Measurements from ENCODE around the gene MIDN.

Gene MIDN

DNA sequence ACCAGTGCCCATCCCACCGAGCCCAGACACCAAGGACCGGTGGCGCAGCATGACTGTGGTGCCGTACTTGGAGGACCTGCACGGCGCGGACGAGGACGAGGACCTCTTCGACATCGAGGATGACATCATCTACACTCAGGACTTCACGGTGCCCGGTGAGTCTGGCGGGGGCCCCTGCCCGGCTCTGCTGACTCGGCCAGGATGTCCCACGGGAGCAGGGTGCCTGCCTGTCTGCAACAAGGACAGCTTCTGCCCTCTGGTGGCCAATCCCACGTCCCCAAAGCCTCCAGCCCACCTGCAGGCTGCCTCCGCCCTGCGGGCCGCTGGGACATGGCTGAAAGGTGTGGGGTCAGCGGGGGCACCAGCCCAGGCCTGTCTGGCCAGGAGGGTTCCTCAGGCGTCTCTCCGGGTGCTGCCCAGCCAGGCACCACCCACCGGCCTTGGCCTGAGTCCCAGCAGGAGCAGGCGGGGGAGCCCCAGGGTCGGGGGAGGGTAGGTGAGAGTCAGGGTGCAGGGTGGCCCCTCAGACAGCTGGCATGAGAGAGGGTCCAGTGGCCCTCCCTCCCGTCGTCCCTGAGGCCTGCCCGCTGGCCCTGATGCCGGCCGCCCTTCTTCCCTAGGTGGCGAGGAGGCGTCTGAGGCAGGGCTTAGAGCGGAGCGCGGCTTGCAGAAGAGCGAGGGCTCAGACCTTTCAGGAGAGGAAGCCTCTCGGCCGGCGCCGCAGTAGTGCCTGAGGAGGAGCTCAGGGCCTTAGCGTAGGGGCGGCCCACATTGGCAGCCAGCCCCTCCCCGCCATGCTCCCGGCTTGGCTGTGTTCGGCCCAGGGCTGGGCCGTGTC is 25.1 kb upstream of the MIDN start:
- Histone ChIP-seq H2BK5ac (ENCODE audit: low read length) (no peak overlapping the region), H4K8ac (ENCODE audit: low read depth, low read length) (no peak overlapping the region), H2BK15ac (replicated peaks; ENCODE audit: low read depth) (no peak overlapping the region), H3K9ac (ENCODE audit: low read length) (no peak overlapping the region), H3K4me1 (ENCODE audit: control insufficient read depth, low read depth, low read length) (no peaks in the 10 kb centered on the region), H3K36me3 (ENCODE audit: control insufficient read depth, insufficient read depth, low read length) (no peaks in the 10 kb centered on the region), H2AK5ac (ENCODE audit: low read length) (no peak overlapping the region), H3K18ac (ENCODE audit: low read length) (no peak overlapping the region), H3K27ac (ENCODE audit: low read depth, low read length) (no peak overlapping the region), H3K4ac (ENCODE audit: low read depth, low read length) (no peak overlapping the region), H3K4me2 (ENCODE audit: low read length) (no peak overlapping the region), H3K79me1 (ENCODE audit: low read length) (peaks cover 5% of the 10 kb centered on the region), H2BK120ac (ENCODE audit: low read depth, low read length) (no peak overlapping the region), H3K4me3 (ENCODE audit: low read length) (no peak overlapping the region), H3K56ac (ENCODE audit: low read length) (no peak overlapping the region), H3K79me2 (ENCODE audit: control insufficient read depth, insufficient read depth, low read length) (peaks cover 6% of the 10 kb centered on the region), H3K27me3 (ENCODE audit: insufficient read depth, low read length, poor library complexity) (no peaks in the 10 kb centered on the region), H3K23ac (ENCODE audit: low read length) (no peak overlapping the region), H4K5ac (ENCODE audit: low read length) (no peak overlapping the region)
- no CpG with 5 or more reads among the region's 48 CpGs for WGBS (ENCODE audit: extremely low coverage, insufficient coverage, low lambda C conversion rate)
- DNase-seq: peak; percentile 74

DNA sequence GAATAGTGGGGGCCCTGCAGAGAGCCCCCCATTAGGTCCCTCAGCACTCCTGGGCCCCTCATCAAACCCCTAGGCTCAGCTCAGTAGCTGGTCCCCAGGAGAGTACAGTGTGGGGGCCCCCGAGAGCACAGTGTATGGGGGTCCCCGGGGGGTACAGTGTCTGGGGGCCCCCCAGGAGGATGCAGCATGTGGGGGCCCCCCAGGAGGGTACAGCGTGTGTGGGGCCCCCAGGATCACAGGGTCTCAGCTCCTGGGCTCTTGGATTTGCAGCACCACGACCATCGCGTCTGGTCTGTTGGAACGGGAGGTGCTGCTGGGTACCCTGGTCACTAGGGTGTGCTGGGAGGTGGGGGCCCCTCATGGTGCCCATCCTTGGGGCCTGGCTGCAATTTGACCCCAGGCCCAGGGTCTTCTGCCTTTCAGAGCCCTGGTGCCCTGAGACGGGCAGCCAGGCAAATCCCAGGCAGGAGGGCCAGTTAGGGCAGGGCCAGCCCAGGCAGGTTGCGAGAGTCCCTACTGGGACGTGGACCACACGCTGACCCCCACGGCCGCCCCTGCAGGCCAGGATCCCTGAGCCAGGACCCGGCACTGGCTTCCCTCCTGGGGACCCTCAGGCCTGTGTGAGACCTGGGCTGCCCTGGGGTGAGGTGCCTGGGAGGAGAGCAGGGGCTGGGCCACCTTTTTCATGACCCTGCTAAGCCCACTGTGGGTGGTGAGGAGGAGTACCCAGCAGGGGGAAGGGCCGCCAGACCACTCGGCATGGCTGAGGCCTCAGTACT is 24.1 kb upstream of the MIDN start:
- Histone ChIP-seq H3K4me3 (ENCODE audit: low read length) (no peak overlapping the region), H3K79me1 (ENCODE audit: low read length) (no peaks in the 10 kb centered on the region), H3K4ac (ENCODE audit: low read depth, low read length) (no peak overlapping the region), H3K4me2 (ENCODE audit: low read length) (no peak overlapping the region), H3K4me1 (ENCODE audit: control insufficient read depth, low read depth, low read length) (no peaks in the 10 kb centered on the region), H3K36me3 (ENCODE audit: control insufficient read depth, insufficient read depth, low read length) (no peaks in the 10 kb centered on the region), H3K79me2 (ENCODE audit: control insufficient read depth, insufficient read depth, low read length) (no peaks in the 10 kb centered on the region), H3K23ac (ENCODE audit: low read length) (no peak overlapping the region), H2BK15ac (replicated peaks; ENCODE audit: low read depth) (no peak overlapping the region), H2BK120ac (ENCODE audit: low read depth, low read length) (no peak overlapping the region), H3K27ac (ENCODE audit: low read depth, low read length) (no peak overlapping the region), H4K8ac (ENCODE audit: low read depth, low read length) (no peak overlapping the region), H3K27me3 (ENCODE audit: insufficient read depth, low read length, poor library complexity) (no peaks in the 10 kb centered on the region), H3K56ac (ENCODE audit: low read length) (no peak overlapping the region), H2BK5ac (ENCODE audit: low read length) (no peak overlapping the region), H3K18ac (ENCODE audit: low read length) (no peak overlapping the region), H4K5ac (ENCODE audit: low read length) (no peak overlapping the region), H2AK5ac (ENCODE audit: low read length) (no peak overlapping the region), H3K9ac (ENCODE audit: low read length) (no peak overlapping the region)
- WGBS (ENCODE audit: extremely low coverage, insufficient coverage, low lambda C conversion rate): no CpG with 5 or more reads among the region's 16 CpGs
- no peak for DNase-seq

DNA sequence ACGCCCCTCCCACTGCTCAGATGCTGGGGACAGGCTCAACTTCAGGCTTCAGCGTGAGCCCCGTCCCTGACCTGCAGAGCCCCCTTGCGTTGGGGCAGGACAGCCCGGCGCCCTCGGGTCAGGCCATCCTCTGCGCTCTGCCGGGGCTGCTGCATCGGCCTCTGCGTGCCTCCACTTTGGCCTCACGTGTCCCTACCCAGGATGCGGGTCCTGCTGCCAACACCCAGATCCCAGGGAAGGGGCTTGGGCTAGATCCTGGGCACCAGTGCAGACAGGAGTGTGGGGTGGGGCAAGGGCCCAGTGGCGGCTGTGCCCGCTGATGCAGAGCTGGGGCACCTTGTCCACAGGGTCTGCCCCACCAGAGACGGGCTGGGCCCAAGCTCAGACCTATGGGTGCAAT is 23.5 kb upstream of the MIDN start:
- Histone ChIP-seq H4K8ac (ENCODE audit: low read depth, low read length) (no peak overlapping the region), H3K9ac (ENCODE audit: low read length) (no peak overlapping the region), H3K4me2 (ENCODE audit: low read length) (no peak overlapping the region), H3K27ac (ENCODE audit: low read depth, low read length) (no peak overlapping the region), H3K56ac (ENCODE audit: low read length) (no peak overlapping the region), H2AK5ac (ENCODE audit: low read length) (no peak overlapping the region), H4K5ac (ENCODE audit: low read length) (no peak overlapping the region), H3K79me1 (ENCODE audit: low read length) (no peaks in the 10 kb centered on the region), H3K23ac (ENCODE audit: low read length) (no peak overlapping the region), H3K4me1 (ENCODE audit: control insufficient read depth, low read depth, low read length) (no peaks in the 10 kb centered on the region), H3K18ac (ENCODE audit: low read length) (no peak overlapping the region), H3K27me3 (ENCODE audit: insufficient read depth, low read length, poor library complexity) (no peaks in the 10 kb centered on the region), H3K4ac (ENCODE audit: low read depth, low read length) (no peak overlapping the region), H3K36me3 (ENCODE audit: control insufficient read depth, insufficient read depth, low read length) (no peaks in the 10 kb centered on the region), H3K79me2 (ENCODE audit: control insufficient read depth, insufficient read depth, low read length) (no peaks in the 10 kb centered on the region), H2BK15ac (replicated peaks; ENCODE audit: low read depth) (no peak overlapping the region), H2BK5ac (ENCODE audit: low read length) (no peak overlapping the region), H2BK120ac (ENCODE audit: low read depth, low read length) (no peak overlapping the region), H3K4me3 (ENCODE audit: low read length) (no peak overlapping the region)
- DNase-seq: no peak
- WGBS (ENCODE audit: extremely low coverage, insufficient coverage, low lambda C conversion rate): no CpG with 5 or more reads among the region's 16 CpGs

DNA sequence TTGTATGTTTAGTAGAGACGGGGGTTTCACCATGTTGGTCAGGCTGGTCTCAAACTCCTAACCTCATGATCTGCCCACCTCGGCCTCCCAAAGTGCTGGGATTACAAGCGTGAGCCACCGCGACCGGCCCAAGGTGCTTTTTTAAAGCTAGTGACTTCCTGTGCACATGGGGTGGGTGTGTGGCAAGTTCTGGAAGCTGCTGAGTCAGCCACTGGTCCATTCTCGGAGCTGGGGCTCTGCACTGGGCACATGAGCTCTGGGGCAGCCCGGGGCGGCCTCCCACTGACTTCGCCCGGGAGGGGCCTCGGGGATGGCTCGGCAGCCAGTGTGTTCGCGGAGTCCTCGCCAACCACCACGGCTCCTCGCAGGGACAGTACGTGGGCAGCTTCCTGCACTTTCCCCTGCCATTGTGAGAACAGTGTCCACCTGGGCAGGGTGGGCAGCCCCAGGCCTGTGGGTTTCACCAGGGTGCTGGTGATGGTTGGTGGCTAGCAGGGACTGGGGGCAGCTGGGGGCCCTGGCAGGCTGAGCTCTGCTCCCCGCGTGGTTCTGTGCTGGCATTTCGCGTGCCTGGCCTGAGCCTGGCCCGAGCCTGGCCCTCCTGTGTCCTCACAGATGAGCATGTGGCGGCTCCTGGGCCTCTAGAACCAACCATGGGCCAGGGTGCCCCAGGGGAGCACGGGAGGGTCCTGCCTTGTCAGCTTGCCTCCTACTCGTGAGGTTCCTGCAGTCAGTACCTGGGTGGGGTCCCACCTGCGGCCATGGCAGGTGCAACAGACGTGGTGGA is 22.8 kb upstream of the MIDN start:
- Histone ChIP-seq H3K79me1 (ENCODE audit: low read length) (no peaks in the 10 kb centered on the region), H3K4me2 (ENCODE audit: low read length) (no peak overlapping the region), H2AK5ac (ENCODE audit: low read length) (no peak overlapping the region), H2BK120ac (ENCODE audit: low read depth, low read length) (no peak overlapping the region), H3K9ac (ENCODE audit: low read length) (no peak overlapping the region), H4K5ac (ENCODE audit: low read length) (no peak overlapping the region), H4K8ac (ENCODE audit: low read depth, low read length) (no peak overlapping the region), H3K4ac (ENCODE audit: low read depth, low read length) (no peak overlapping the region), H3K27me3 (ENCODE audit: insufficient read depth, low read length, poor library complexity) (no peaks in the 10 kb centered on the region), H3K27ac (ENCODE audit: low read depth, low read length) (no peak overlapping the region), H3K79me2 (ENCODE audit: control insufficient read depth, insufficient read depth, low read length) (no peaks in the 10 kb centered on the region), H3K36me3 (ENCODE audit: control insufficient read depth, insufficient read depth, low read length) (no peaks in the 10 kb centered on the region), H3K23ac (ENCODE audit: low read length) (no peak overlapping the region), H3K4me3 (ENCODE audit: low read length) (no peak overlapping the region), H2BK5ac (ENCODE audit: low read length) (no peak overlapping the region), H3K18ac (ENCODE audit: low read length) (no peak overlapping the region), H3K56ac (ENCODE audit: low read length) (no peak overlapping the region), H3K4me1 (ENCODE audit: control insufficient read depth, low read depth, low read length) (no peaks in the 10 kb centered on the region), H2BK15ac (replicated peaks; ENCODE audit: low read depth) (no peak overlapping the region)
- no CpG with 5 or more reads among the region's 29 CpGs for WGBS (ENCODE audit: extremely low coverage, insufficient coverage, low lambda C conversion rate)
- no peak for DNase-seq

DNA sequence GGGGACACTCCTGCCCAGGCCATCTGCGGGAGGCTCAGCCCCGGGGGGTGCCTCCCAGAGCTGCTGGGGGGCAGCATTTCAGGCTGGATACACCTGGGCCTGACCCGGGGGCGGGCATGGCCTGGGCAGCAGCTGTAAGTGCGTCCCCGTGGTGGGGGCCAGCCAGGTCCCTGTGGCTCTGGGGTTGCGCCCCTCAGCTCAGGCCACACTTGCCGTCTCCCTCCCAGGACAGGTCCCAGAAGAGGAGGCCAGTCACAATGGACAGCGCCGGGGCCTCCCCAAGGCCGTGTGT is 22.2 kb upstream of the MIDN start:
- no peaks in the 10 kb centered on the region for H3K79me2 ChIP-seq (ENCODE audit: control insufficient read depth, insufficient read depth, low read length)
- H2BK120ac ChIP-seq (ENCODE audit: low read depth, low read length): no peak overlapping the region
- H4K8ac ChIP-seq (ENCODE audit: low read depth, low read length): no peak overlapping the region
- no peak overlapping the region for H3K4me2 ChIP-seq (ENCODE audit: low read length)
- H3K4ac ChIP-seq (ENCODE audit: low read depth, low read length): no peak overlapping the region
- H3K4me1 ChIP-seq (ENCODE audit: control insufficient read depth, low read depth, low read length): no peaks in the 10 kb centered on the region
- no peak overlapping the region for H3K27ac ChIP-seq (ENCODE audit: low read depth, low read length)
- H3K18ac ChIP-seq (ENCODE audit: low read length): no peak overlapping the region
- H3K23ac ChIP-seq (ENCODE audit: low read length): no peak overlapping the region
- no peak overlapping the region for H2BK5ac ChIP-seq (ENCODE audit: low read length)
- no peaks in the 10 kb centered on the region for H3K79me1 ChIP-seq (ENCODE audit: low read length)
- no peaks in the 10 kb centered on the region for H3K36me3 ChIP-seq (ENCODE audit: control insufficient read depth, insufficient read depth, low read length)
- no peak overlapping the region for H2BK15ac ChIP-seq (replicated peaks; ENCODE audit: low read depth)
- H2AK5ac ChIP-seq (ENCODE audit: low read length): no peak overlapping the region
- no CpG with 5 or more reads among the region's 11 CpGs for WGBS (ENCODE audit: extremely low coverage, insufficient coverage, low lambda C conversion rate)
- H3K56ac ChIP-seq (ENCODE audit: low read length): no peak overlapping the region
- no peak overlapping the region for H4K5ac ChIP-seq (ENCODE audit: low read length)
- no peaks in the 10 kb centered on the region for H3K27me3 ChIP-seq (ENCODE audit: insufficient read depth, low read length, poor library complexity)
- H3K4me3 ChIP-seq (ENCODE audit: low read length): no peak overlapping the region
- no peak overlapping the region for H3K9ac ChIP-seq (ENCODE audit: low read length)
- no peak for DNase-seq

Data from mesendoderm (in vitro differentiated cells).